Thoracic aorta (tissue), 2 donors: ENCODE results near the gene USB1. TPM values are rescaled to one million over a fixed set of nuclear protein-coding genes. Genes with fewer than 3 reads are reported as not detected.

Experiments used
- ATAC-seq: fragments of 150-250 bp; one replicate; pipeline ENCODE4 v1.8.0; 2017; ENCODE audit warnings: low read depth; ENCODE audit not compliant: insufficient number of reproducible peaks, low FRiP score
- DNase-seq: peaks from one replicate; pipeline ENCODE4 v3.0.0-alpha.2; 2020; ENCODE audit warnings: low spot score
- H3K27ac ChIP-seq, 2 donors: fragments of 200-600 bp; sonication (generic); 1 replicate in 1 of 2; 2 replicates in 1 of 2; pipeline ENCODE4 v1.5.1; 2016; ENCODE audit warnings: mild to moderate bottlenecking in 2 of 2, moderate library complexity in 2 of 2
- H3K27me3 ChIP-seq: fragments of 200-600 bp; sonication (generic); replicated peaks from 2 replicates; pipeline ENCODE4 v1.6.0; 2016; ENCODE audit warnings: mild to moderate bottlenecking; ENCODE audit not compliant: insufficient read depth
- H3K36me3 ChIP-seq: fragments of 200-600 bp; sonication (generic); one replicate; pipeline ENCODE4 v1.5.1; 2016
- H3K4me1 ChIP-seq, 2 donors: fragments of 200-600 bp; sonication (generic); 1 replicate in 1 of 2; 2 replicates in 1 of 2; pipeline versions ENCODE4 v1.5.1 to v1.6.0; 2016; ENCODE audit warnings: low read depth in 2 of 2, mild to moderate bottlenecking in 1 of 2; ENCODE audit not compliant: control insufficient read depth in 1 of 2
- H3K4me3 ChIP-seq: fragments of 200-600 bp; sonication (generic); 2 replicates; pipeline ENCODE4 v1.5.1; 2016; ENCODE audit warnings: mild to moderate bottlenecking
- H3K9me3 ChIP-seq: fragments of 200-600 bp; sonication (generic); 2 replicates; pipeline ENCODE4 v1.5.1; 2016
- CTCF ChIP-seq: fragments of 200-600 bp; sonication (generic); IDR thresholded peaks from one replicate; pipeline ENCODE4 v1.5.1; 2019; ENCODE audit warnings: antibody characterized with exemption
- total RNA-seq, 2 donors: library from RNA; depleted of rRNA; stranded (reverse); fragments of >200 nt; gene quantifications; one replicate each; pipeline versions ENCODE4 v1.1.0 to v1.2.3, GENCODE V29; 2016

The USB1 gene
- total RNA-seq, 2 donors from 2014 or later = 55.9 to 90.3 TPM

- DNase-seq (no peak), ATAC-seq (no peak)
- H3K36me3 ChIP-seq = no peaks in the 10 kb centered on the region
- TF ChIP-seq CTCF = no peak
- H3K27ac ChIP-seq = no peak overlapping the region
- no peak overlapping the region for H3K4me3 ChIP-seq
- no peaks in the 10 kb centered on the region for H3K27me3 ChIP-seq
- peaks cover 4 to 9% of the 10 kb centered on the region in 2 donors for H3K4me1 ChIP-seq
- H3K9me3 ChIP-seq = no peaks in the 10 kb centered on the region
These were observed 13.6 kb upstream of the USB1 start for GRCh38 chr16:57987441-57988177.

GRCh38 chr16:57988929-57989328, 12.3 kb upstream of the USB1 start:
- no peak for ATAC-seq
- no peak for DNase-seq
- no peaks in the 10 kb centered on the region for H3K9me3 ChIP-seq
- H3K4me1 ChIP-seq = peaks cover 4 to 9% of the 10 kb centered on the region in 2 donors
- H3K4me3 ChIP-seq = no peak overlapping the region
- H3K27ac ChIP-seq = no peak overlapping the region
- no peak for TF ChIP-seq CTCF
- no peaks in the 10 kb centered on the region for H3K27me3 ChIP-seq
- no peaks in the 10 kb centered on the region for H3K36me3 ChIP-seq

- DNase-seq = no peak
- no peaks in the 10 kb centered on the region for H3K9me3 ChIP-seq
- H3K27me3 ChIP-seq = no peaks in the 10 kb centered on the region
- TF ChIP-seq CTCF = no peak
- ATAC-seq = no peak
- H3K4me3 ChIP-seq = no peak overlapping the region
- H3K27ac ChIP-seq = no peak overlapping the region
- peaks cover 8% of the 10 kb centered on the region for H3K36me3 ChIP-seq
- no peaks in the 10 kb centered on the region for H3K4me1 ChIP-seq
These were observed 9.6 kb upstream of the USB1 start for GRCh38 chr16:57991551-57992059.

GRCh38 chr16:57992084-57992483, 9.1 kb upstream of the USB1 start:
- H3K36me3 ChIP-seq = peaks cover 13% of the 10 kb centered on the region
- no peak overlapping the region for H3K27ac ChIP-seq
- H3K4me1 ChIP-seq = no peaks in the 10 kb centered on the region
- no peak overlapping the region for H3K4me3 ChIP-seq
- TF ChIP-seq CTCF = no peak
- no peaks in the 10 kb centered on the region for H3K9me3 ChIP-seq
- H3K27me3 ChIP-seq = no peaks in the 10 kb centered on the region
- ATAC-seq (no peak), DNase-seq (no peak)

- Histone ChIP-seq H3K27me3 (no peaks in the 10 kb centered on the region), H3K9me3 (no peaks in the 10 kb centered on the region), H3K27ac (no peak overlapping the region), H3K36me3 (peaks cover 22% of the 10 kb centered on the region), H3K4me1 (peaks cover 0 to 3% of the 10 kb centered on the region in 2 donors), H3K4me3 (no peak overlapping the region)
- ATAC-seq = no peak
- TF ChIP-seq CTCF = no peak
- DNase-seq = no peak
These were observed 7.8 kb upstream of the USB1 start for GRCh38 chr16:57993438-57993837.
